ENCODE results near the gene CLDND1. TPM values are rescaled to one million over a fixed set of nuclear protein-coding genes. Genes with fewer than 3 reads are reported as not detected.

CLDND1 gene
- total RNA-seq, 1 experiment from 2014 or later: 80.6 TPM

DNA sequence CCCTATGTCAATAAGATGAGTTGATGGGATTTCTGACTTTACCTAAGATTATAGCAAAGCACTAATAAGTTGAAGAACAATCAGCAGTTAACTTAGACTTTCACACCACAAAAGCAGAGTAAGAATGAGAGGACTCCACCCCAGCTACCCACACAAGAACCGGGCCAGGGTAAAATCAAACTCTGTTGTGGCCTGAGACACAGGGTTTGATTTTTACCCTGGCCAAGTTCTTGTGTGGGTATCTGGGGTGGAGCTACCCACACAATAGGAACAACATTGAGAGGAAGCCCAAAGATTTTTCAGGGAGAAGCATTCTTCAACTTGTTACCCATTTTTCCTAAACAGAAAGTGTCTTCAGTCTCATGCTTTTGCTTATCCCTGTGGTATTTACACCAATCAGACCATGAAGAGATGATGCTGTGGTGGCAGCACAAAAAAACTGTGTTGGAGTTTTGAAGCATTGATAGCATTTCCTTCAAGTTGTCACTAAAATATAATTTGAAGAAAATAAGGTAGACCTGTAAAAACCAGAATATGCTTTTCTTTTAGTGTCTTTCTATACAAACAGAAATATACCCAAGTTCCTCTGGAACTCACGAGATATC is 45.1 kb upstream of the CLDND1 start (continued):
- TF ChIP-seq, protein P1, sequence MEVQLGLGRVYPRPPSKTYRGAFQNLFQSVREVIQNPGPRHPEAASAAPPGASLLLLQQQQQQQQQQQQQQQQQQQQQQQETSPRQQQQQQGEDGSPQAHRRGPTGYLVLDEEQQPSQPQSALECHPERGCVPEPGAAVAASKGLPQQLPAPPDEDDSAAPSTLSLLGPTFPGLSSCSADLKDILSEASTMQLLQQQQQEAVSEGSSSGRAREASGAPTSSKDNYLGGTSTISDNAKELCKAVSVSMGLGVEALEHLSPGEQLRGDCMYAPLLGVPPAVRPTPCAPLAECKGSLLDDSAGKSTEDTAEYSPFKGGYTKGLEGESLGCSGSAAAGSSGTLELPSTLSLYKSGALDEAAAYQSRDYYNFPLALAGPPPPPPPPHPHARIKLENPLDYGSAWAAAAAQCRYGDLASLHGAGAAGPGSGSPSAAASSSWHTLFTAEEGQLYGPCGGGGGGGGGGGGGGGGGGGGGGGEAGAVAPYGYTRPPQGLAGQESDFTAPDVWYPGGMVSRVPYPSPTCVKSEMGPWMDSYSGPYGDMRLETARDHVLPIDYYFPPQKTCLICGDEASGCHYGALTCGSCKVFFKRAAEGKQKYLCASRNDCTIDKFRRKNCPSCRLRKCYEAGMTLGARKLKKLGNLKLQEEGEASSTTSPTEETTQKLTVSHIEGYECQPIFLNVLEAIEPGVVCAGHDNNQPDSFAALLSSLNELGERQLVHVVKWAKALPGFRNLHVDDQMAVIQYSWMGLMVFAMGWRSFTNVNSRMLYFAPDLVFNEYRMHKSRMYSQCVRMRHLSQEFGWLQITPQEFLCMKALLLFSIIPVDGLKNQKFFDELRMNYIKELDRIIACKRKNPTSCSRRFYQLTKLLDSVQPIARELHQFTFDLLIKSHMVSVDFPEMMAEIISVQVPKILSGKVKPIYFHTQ (CRISPR knock-in tag; IDR thresholded peaks at IDR 0.05): no peak

DNA sequence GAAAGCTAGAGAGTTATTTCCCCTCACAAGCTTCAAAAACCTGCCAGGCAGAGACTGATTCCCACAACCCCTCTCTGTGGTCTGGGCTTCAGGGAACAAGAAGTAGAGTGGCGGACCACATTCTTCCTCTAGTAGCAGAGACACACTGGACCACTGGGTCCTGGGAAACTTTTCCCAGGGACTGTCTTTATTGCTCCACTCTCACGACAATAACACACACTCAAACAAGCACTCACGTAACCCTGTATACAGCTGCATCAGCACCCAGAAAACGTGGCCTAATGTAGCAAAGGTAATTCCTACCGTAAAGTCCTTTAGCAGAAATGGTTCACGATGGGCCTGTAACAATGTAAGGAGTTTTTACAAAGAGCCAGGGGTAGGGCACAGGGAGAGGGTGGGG is 43.1 kb upstream of the CLDND1 start:
- H3K27me3 Mint-ChIP-seq (ENCODE audit: low read depth): no peaks in the 10 kb centered on the region
- DNase-seq (ENCODE audit: low spot score) (no peak), ATAC-seq (no peak)
- H3K4me1 Mint-ChIP-seq: 0 out of 2 replicates have a peak, but pooled peaks cover 3% of the 10 kb centered on the region
- POLR2A ChIA-PET: interaction anchor here (0.7 to 1.0 kb wide), 2 partner anchors 43 to 639 kb away, joined by 3 to 5 read pairs; partner anchors contain the start of gene CLDND1
- CTCF ChIA-PET: interaction anchor here (1.4 kb wide), 1 partner anchor 36 kb away, joined by 7 read pairs; no protein-coding TSS in a partner anchor
- no peaks in the 10 kb centered on the region for H3K36me3 Mint-ChIP-seq
- H3K9me3 Mint-ChIP-seq: no peaks in the 10 kb centered on the region
- H3K27ac Mint-ChIP-seq: no peak overlapping the region
- TF ChIP-seq, protein P2, sequence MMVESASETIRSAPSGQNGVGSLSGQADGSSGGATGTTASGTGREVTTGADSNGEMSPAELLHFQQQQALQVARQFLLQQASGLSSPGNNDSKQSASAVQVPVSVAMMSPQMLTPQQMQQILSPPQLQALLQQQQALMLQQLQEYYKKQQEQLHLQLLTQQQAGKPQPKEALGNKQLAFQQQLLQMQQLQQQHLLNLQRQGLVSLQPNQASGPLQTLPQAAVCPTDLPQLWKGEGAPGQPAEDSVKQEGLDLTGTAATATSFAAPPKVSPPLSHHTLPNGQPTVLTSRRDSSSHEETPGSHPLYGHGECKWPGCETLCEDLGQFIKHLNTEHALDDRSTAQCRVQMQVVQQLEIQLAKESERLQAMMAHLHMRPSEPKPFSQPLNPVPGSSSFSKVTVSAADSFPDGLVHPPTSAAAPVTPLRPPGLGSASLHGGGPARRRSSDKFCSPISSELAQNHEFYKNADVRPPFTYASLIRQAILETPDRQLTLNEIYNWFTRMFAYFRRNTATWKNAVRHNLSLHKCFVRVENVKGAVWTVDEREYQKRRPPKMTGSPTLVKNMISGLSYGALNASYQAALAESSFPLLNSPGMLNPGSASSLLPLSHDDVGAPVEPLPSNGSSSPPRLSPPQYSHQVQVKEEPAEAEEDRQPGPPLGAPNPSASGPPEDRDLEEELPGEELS (CRISPR knock-in tag; IDR thresholded peaks at IDR 0.05): no peak
- TF ChIP-seq, protein P3, sequence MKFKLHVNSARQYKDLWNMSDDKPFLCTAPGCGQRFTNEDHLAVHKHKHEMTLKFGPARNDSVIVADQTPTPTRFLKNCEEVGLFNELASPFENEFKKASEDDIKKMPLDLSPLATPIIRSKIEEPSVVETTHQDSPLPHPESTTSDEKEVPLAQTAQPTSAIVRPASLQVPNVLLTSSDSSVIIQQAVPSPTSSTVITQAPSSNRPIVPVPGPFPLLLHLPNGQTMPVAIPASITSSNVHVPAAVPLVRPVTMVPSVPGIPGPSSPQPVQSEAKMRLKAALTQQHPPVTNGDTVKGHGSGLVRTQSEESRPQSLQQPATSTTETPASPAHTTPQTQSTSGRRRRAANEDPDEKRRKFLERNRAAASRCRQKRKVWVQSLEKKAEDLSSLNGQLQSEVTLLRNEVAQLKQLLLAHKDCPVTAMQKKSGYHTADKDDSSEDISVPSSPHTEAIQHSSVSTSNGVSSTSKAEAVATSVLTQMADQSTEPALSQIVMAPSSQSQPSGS (CRISPR knock-in tag; IDR thresholded peaks at IDR 0.05; ENCODE audit: borderline replicate concordance, low read depth): no peak
- TF ChIP-seq, protein P1 (CRISPR knock-in tag; IDR thresholded peaks at IDR 0.05): no peak
- TF ChIP-seq NFE2L1 (CRISPR knock-in tag; IDR thresholded peaks at IDR 0.05) (no peak), MYBL2 (CRISPR knock-in tag; IDR thresholded peaks at IDR 0.05) (no peak), ETV6 (CRISPR knock-in tag; IDR thresholded peaks at IDR 0.05) (no peak), RORB (CRISPR knock-in tag; IDR thresholded peaks at IDR 0.05) (no peak)
- TF ChIP-seq, protein P4, sequence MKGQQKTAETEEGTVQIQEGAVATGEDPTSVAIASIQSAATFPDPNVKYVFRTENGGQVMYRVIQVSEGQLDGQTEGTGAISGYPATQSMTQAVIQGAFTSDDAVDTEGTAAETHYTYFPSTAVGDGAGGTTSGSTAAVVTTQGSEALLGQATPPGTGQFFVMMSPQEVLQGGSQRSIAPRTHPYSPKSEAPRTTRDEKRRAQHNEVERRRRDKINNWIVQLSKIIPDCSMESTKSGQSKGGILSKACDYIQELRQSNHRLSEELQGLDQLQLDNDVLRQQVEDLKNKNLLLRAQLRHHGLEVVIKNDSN (CRISPR knock-in tag; IDR thresholded peaks at IDR 0.05): no peak
- TF ChIP-seq, protein P5, sequence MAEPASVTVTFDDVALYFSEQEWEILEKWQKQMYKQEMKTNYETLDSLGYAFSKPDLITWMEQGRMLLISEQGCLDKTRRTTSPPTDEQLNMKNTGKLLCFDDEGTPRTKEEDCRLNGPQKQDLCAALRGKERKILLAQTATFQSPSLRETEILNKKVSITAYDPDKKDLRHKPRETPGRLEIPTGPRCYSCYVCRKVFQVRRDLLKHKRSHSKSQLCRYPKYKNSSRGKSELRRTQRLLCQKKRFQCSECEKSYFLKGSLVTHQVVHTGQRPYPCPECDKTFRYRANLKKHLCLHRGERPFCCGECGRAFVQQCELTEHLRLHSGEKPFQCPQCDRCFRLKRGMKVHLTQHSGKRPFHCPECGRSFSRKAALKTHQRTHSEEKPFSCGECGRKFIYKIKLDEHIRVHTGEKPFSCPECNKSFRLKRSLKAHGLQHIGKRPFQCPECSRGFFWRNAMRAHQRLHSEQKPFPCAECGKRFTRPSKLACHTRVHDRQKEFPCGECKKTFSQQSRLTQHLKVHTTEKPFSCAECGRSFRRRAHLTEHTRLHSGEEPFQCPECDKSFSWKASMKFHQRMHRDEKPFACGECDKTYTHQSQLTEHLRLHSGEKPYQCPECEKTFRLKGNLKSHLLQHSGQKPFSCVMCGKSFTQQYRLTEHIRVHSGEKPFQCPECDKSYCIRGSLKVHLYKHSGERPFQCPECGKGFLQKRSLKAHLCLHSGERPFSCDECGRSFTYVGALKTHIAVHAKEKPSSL (CRISPR knock-in tag; conservative IDR thresholded peaks at IDR 0.05): no peak
- no peak overlapping the region for H3K4me3 Mint-ChIP-seq
